ENCODE measurements around the gene OSBPL5.

Gene OSBPL5

GRCh38 chr11:3041699-3042441, 123.2 kb downstream of the OSBPL5 start:
- TF ChIP-seq CEBPB (IDR thresholded peaks at IDR 0.05) (no peak), YY1 (IDR thresholded peaks at IDR 0.05; ENCODE audit: low read depth) (no peak), RAD21 (IDR thresholded peaks at IDR 0.05; ENCODE audit: low read depth) (no peak)

- TF ChIP-seq ZBTB7A (IDR thresholded peaks at IDR 0.05; ENCODE audit: low read depth) (no peak), USF1 (IDR thresholded peaks at IDR 0.05) (no peak), EP300 (IDR thresholded peaks at IDR 0.05; ENCODE audit: borderline replicate concordance) (no peak), MAX (IDR thresholded peaks at IDR 0.05) (no peak), TAF1 (IDR thresholded peaks at IDR 0.05; ENCODE audit: low read depth) (no peak), YY1 (IDR thresholded peaks at IDR 0.05; ENCODE audit: low read depth) (no peak)
Observed at GRCh38 chr11:3040881-3041280, 124.2 kb downstream of the OSBPL5 start.

- TF ChIP-seq FOXM1 (IDR thresholded peaks at IDR 0.05; ENCODE audit: borderline replicate concordance, low read depth) (no peak), TCF12 (IDR thresholded peaks at IDR 0.05; ENCODE audit: low read depth) (no peak), CEBPB (IDR thresholded peaks at IDR 0.05) (no peak), TAF1 (IDR thresholded peaks at IDR 0.05; ENCODE audit: low read depth) (no peak), ZBTB7A (IDR thresholded peaks at IDR 0.05; ENCODE audit: low read depth) (no peak), MAX (IDR thresholded peaks at IDR 0.05) (no peak)
- TF ChIP-seq, protein P1, sequence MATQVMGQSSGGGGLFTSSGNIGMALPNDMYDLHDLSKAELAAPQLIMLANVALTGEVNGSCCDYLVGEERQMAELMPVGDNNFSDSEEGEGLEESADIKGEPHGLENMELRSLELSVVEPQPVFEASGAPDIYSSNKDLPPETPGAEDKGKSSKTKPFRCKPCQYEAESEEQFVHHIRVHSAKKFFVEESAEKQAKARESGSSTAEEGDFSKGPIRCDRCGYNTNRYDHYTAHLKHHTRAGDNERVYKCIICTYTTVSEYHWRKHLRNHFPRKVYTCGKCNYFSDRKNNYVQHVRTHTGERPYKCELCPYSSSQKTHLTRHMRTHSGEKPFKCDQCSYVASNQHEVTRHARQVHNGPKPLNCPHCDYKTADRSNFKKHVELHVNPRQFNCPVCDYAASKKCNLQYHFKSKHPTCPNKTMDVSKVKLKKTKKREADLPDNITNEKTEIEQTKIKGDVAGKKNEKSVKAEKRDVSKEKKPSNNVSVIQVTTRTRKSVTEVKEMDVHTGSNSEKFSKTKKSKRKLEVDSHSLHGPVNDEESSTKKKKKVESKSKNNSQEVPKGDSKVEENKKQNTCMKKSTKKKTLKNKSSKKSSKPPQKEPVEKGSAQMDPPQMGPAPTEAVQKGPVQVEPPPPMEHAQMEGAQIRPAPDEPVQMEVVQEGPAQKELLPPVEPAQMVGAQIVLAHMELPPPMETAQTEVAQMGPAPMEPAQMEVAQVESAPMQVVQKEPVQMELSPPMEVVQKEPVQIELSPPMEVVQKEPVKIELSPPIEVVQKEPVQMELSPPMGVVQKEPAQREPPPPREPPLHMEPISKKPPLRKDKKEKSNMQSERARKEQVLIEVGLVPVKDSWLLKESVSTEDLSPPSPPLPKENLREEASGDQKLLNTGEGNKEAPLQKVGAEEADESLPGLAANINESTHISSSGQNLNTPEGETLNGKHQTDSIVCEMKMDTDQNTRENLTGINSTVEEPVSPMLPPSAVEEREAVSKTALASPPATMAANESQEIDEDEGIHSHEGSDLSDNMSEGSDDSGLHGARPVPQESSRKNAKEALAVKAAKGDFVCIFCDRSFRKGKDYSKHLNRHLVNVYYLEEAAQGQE (IDR thresholded peaks at IDR 0.05; ENCODE audit: low read depth) = no peak
Observed at GRCh38 chr11:3037945-3038271, 127.2 kb downstream of the OSBPL5 start.

Data from Ishikawa (cell line).